Osteocyte (in vitro differentiated cells): ENCODE data around the gene ITPRIPL1. TPM values are rescaled to one million over a fixed set of nuclear protein-coding genes. Genes with fewer than 3 reads are reported as not detected.

Experiments used
- DNase-seq: peaks from one replicate; pipeline ENCODE4 v3.0.0; 2021; ENCODE audit warnings: mixed read lengths; ENCODE audit not compliant: unreplicated experiment; ENCODE audit errors: extremely low spot score
- H3K27ac Mint-ChIP-seq: one replicate; pipeline ENCODE4 v1.8.0; 2021; ENCODE audit warnings: mild to moderate bottlenecking, mixed read lengths; ENCODE audit not compliant: unreplicated experiment
- H3K27me3 Mint-ChIP-seq: one replicate; pipeline ENCODE4 v1.8.0; 2021; ENCODE audit warnings: mixed read lengths; ENCODE audit not compliant: unreplicated experiment
- H3K36me3 Mint-ChIP-seq: one replicate; pipeline ENCODE4 v1.8.0; 2021; ENCODE audit warnings: mixed read lengths; ENCODE audit not compliant: unreplicated experiment
- H3K4me1 Mint-ChIP-seq: one replicate; pipeline ENCODE4 v1.8.0; 2021; ENCODE audit warnings: mixed read lengths; ENCODE audit not compliant: unreplicated experiment
- H3K4me3 Mint-ChIP-seq: one replicate; pipeline ENCODE4 v1.8.0; 2021; ENCODE audit warnings: mild to moderate bottlenecking, moderate library complexity, mixed read lengths; ENCODE audit not compliant: unreplicated experiment
- H3K9me3 Mint-ChIP-seq: one replicate; pipeline ENCODE4 v1.8.0; 2021; ENCODE audit warnings: mixed read lengths; ENCODE audit not compliant: unreplicated experiment
- total RNA-seq: library from RNA; stranded (reverse); gene quantifications from 2 replicates; pipeline ENCODE4 v1.2.1, GENCODE V29; 2021
- TF ChIP-seq, protein P1 (sequence below): fragments of 200-600 bp; sonication (generic); IDR thresholded peaks from 2 replicates; pipeline ENCODE4 v1.5.0; 2021; ENCODE audit warnings: antibody characterized with exemption, mild to moderate bottlenecking, moderate library complexity

The ITPRIPL1 gene
- total RNA-seq, 1 donor from 2014 or later, result 0.86 TPM

DNA sequence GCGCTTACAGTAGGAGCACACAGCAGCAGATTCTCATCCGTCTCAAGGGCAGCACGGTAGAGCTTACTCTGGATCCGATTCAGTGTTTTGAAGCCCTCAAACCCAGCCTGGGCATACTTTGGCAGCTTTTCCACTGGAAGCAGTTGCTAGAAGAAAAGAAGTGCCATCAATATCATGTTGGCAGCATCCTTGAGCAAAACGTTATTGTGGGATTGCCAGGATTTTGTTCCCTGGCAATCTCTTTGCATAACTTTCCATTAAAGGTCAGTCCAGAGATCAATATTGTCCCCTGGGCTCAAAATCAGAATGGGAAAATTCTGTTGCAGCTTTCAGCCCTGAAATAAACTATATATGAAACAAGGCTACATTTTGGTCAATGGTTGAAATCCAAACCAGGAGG, 28.2 kb upstream of the ITPRIPL1 start:
- Mint-ChIP-seq H3K27me3 (no peaks in the 10 kb centered on the region), H3K27ac (no peak overlapping the region), H3K36me3 (peaks cover 67% of the 10 kb centered on the region), H3K4me1 (no peaks in the 10 kb centered on the region), H3K9me3 (no peaks in the 10 kb centered on the region), H3K4me3 (no peak overlapping the region)
- DNase-seq, result no peak
- TF ChIP-seq, protein P1, sequence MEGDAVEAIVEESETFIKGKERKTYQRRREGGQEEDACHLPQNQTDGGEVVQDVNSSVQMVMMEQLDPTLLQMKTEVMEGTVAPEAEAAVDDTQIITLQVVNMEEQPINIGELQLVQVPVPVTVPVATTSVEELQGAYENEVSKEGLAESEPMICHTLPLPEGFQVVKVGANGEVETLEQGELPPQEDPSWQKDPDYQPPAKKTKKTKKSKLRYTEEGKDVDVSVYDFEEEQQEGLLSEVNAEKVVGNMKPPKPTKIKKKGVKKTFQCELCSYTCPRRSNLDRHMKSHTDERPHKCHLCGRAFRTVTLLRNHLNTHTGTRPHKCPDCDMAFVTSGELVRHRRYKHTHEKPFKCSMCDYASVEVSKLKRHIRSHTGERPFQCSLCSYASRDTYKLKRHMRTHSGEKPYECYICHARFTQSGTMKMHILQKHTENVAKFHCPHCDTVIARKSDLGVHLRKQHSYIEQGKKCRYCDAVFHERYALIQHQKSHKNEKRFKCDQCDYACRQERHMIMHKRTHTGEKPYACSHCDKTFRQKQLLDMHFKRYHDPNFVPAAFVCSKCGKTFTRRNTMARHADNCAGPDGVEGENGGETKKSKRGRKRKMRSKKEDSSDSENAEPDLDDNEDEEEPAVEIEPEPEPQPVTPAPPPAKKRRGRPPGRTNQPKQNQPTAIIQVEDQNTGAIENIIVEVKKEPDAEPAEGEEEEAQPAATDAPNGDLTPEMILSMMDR, result no peak

DNA sequence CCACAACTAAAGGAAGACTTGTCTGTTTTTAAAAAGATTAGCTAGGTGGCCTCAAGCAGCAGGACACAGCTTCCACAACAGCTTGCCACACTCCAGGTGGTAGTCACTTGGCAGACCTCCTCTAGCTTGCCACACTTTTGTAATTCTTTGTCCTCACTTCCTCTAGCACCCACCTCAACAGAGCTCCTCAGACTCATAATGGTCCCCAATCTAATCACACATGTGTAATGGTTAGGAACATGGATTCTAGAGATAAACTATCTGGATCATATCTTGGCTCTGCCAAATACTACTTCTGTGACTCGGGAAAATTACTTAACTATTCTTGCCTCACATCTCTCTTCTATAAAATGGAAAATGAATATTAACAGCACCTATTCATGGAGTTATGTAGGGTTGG, 23.3 kb upstream of the ITPRIPL1 start:
- no peak for DNase-seq
- peaks cover 56% of the 10 kb centered on the region for H3K36me3 Mint-ChIP-seq
- H3K9me3 Mint-ChIP-seq, result no peaks in the 10 kb centered on the region
- H3K4me3 Mint-ChIP-seq, result no peak overlapping the region
- TF ChIP-seq, protein P1, result no peak
- no peaks in the 10 kb centered on the region for H3K27me3 Mint-ChIP-seq
- peaks cover 27% of the 10 kb centered on the region for H3K4me1 Mint-ChIP-seq
- H3K27ac Mint-ChIP-seq, result no peak overlapping the region

DNA sequence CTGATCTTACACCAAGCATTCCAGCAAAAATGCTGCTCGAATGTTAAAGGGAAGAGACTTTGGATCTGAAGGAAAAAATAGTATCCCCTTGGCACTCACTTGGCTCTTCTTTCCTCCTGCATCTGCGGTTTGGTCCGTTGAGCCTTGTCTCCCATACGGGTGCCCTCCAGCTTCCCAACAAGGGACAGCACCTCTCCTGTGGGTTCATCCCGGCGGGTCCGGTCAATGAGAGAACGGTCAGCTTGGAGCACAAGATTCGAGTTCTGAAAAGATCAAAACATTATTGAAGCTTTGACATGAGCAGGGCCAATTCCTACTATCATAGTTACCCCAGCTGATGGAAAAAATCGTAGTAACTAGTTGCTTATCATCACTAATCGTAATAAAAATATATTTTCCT, 20.5 kb upstream of the ITPRIPL1 start:
- no peak for DNase-seq
- H3K27ac Mint-ChIP-seq, result peak overlapping the region; percentile 95
- no peaks in the 10 kb centered on the region for H3K9me3 Mint-ChIP-seq

GRCh38 chr2:96305091-96305978, 19.8 kb upstream of the ITPRIPL1 start, which contains the start of gene SNRNP200:
TSS of gene SNRNP200 (minus strand) at chr2:96305546. CDS start at chr2:96305437, 109 bp downstream.
- H3K27me3 Mint-ChIP-seq, result no peaks in the 10 kb centered on the region
- peak; percentile 90 for DNase-seq
- H3K4me1 Mint-ChIP-seq, result peaks cover 27% of the 10 kb centered on the region
- peaks cover 31% of the 10 kb centered on the region for H3K36me3 Mint-ChIP-seq
- peak within 1 kb of the TSS; percentile 95 for H3K27ac Mint-ChIP-seq
- no peaks in the 10 kb centered on the region for H3K9me3 Mint-ChIP-seq
- TF ChIP-seq, protein P1, result no peak
- H3K4me3 Mint-ChIP-seq, result peak within 1 kb of the TSS; percentile 100

More for the DNA sequence above, 20.5 kb upstream of the ITPRIPL1 start:
- Mint-ChIP-seq H3K27me3 (no peaks in the 10 kb centered on the region), H3K4me3 (peak overlapping the region; percentile 100), H3K36me3 (peaks cover 33% of the 10 kb centered on the region), H3K4me1 (peaks cover 27% of the 10 kb centered on the region)
- TF ChIP-seq, protein P1, result no peak

GRCh38 chr2:96305979-96306308, 19.2 kb upstream of the ITPRIPL1 start:
- TF ChIP-seq, protein P1, result no peak
- DNase-seq, result no peak
- Mint-ChIP-seq H3K27me3 (no peaks in the 10 kb centered on the region), H3K9me3 (no peaks in the 10 kb centered on the region), H3K27ac (peak overlapping the region; percentile 95), H3K36me3 (peaks cover 31% of the 10 kb centered on the region), H3K4me1 (peaks cover 27% of the 10 kb centered on the region), H3K4me3 (peak overlapping the region; percentile 100)
